ENCODE data around the gene PPBP. TPM values are rescaled to one million over a fixed set of nuclear protein-coding genes. Genes with fewer than 3 reads are reported as not detected.
"Not testable (repeated sequence)": the region's sequence is repeated elsewhere in the genome, so short reads cannot be mapped to it uniquely, and the experiment has no call there.

PPBP gene
- total RNA-seq, 1 experiment from 2014 or later = not detected

DNA sequence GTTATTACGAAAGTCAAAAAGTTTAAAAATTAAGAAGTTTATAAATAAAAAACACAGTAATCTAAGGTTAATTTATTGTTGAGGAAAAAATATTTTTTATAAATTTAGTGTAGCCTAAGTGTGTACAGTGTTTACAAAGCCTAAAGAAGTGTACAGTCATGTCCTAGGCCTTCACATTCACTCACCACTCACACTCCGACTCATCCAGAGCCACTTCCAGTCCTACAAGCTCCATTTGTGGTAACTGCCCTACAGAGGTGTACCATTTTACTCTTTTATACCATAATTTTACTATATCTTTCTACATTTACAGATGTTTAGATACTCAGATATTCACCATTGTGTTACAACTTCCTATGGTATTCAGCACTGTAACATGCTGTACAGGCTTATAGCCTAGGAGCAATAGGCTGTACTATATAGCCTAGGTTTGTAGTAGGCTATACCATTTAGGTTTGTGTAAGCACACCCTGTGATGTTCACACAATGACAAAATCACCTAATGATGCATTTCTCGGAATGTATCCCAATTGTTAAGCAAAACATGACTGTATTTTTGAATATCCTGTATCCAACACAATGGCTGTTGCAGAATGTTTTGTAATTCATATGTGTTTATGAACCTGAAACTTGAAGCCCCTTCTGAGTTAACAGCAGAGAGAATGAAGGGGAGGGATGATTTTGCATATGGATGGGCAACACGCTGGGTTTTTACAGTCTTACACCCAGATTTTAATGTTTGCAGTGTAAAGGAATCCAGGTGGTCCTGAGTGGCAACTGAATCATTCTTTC, 3.1 kb downstream of the PPBP start (continued):
- TF ChIP-seq CBFB (CRISPR knock-in tag; IDR thresholded peaks at IDR 0.05; ENCODE audit: low read depth) = no peak
- TF ChIP-seq, protein P1, sequence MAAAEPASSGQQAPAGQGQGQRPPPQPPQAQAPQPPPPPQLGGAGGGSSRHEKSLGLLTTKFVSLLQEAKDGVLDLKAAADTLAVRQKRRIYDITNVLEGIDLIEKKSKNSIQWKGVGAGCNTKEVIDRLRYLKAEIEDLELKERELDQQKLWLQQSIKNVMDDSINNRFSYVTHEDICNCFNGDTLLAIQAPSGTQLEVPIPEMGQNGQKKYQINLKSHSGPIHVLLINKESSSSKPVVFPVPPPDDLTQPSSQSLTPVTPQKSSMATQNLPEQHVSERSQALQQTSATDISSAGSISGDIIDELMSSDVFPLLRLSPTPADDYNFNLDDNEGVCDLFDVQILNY (CRISPR knock-in tag; IDR thresholded peaks at IDR 0.05) = no peak
- TF ChIP-seq, protein P2, sequence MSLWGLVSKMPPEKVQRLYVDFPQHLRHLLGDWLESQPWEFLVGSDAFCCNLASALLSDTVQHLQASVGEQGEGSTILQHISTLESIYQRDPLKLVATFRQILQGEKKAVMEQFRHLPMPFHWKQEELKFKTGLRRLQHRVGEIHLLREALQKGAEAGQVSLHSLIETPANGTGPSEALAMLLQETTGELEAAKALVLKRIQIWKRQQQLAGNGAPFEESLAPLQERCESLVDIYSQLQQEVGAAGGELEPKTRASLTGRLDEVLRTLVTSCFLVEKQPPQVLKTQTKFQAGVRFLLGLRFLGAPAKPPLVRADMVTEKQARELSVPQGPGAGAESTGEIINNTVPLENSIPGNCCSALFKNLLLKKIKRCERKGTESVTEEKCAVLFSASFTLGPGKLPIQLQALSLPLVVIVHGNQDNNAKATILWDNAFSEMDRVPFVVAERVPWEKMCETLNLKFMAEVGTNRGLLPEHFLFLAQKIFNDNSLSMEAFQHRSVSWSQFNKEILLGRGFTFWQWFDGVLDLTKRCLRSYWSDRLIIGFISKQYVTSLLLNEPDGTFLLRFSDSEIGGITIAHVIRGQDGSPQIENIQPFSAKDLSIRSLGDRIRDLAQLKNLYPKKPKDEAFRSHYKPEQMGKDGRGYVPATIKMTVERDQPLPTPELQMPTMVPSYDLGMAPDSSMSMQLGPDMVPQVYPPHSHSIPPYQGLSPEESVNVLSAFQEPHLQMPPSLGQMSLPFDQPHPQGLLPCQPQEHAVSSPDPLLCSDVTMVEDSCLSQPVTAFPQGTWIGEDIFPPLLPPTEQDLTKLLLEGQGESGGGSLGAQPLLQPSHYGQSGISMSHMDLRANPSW (CRISPR knock-in tag; conservative IDR thresholded peaks at IDR 0.05; ENCODE audit: low read depth) = no peak
- no peak for TF ChIP-seq TEAD4 (CRISPR knock-in tag; IDR thresholded peaks at IDR 0.05)
- peak; percentile 74; the same call in 1 of the 2 replicates for TF ChIP-seq CREM (CRISPR knock-in tag; IDR thresholded peaks at IDR 0.05)
- TF ChIP-seq ETV6 (CRISPR knock-in tag; IDR thresholded peaks at IDR 0.05) = peak; percentile 50; the same call in 1 of the 2 replicates
- TF ChIP-seq ZNF263 (CRISPR knock-in tag; IDR thresholded peaks at IDR 0.05; ENCODE audit: low read depth) = no peak
- TF ChIP-seq CREB1 (CRISPR knock-in tag; IDR thresholded peaks at IDR 0.05) = no peak
- no peak for TF ChIP-seq NR1H2 (CRISPR knock-in tag; IDR thresholded peaks at IDR 0.05)
- no peak for TF ChIP-seq ZNF121 (CRISPR knock-in tag; IDR thresholded peaks at IDR 0.05)
- TF ChIP-seq FOXP1 (CRISPR knock-in tag; IDR thresholded peaks at IDR 0.05; ENCODE audit: borderline replicate concordance) = no peak; the same call in 1 of the 2 replicates
- TF ChIP-seq RELA (CRISPR knock-in tag; IDR thresholded peaks at IDR 0.05; ENCODE audit: borderline replicate concordance) = no peak
- no peak for TF ChIP-seq ZNF317 (CRISPR knock-in tag; IDR thresholded peaks at IDR 0.05; ENCODE audit: borderline replicate concordance, low read depth)
- TF ChIP-seq TEAD1 (CRISPR knock-in tag; IDR thresholded peaks at IDR 0.05) = peak; percentile 92

DNA sequence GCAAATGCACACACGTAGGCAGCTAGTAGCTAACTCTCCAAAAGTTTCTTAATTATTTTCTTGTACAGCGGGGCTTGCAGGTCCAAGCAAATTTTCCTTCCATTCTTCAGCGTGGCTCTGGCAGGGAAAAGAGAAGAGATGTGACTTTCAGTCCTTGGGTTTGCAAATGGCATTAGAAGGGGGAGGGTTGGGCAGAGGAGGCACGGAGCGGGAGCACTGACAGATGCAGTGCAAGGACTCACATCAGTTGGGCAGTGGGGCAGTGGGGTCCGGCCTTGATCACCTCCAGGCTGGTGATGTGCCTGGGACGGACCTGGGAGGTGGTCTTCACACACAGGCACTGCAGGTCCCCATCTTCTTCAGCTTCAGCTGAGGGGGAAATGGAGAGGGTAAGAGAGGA, 6.8 kb downstream of the PPBP start:
- H3K4me3 Mint-ChIP-seq = peak overlapping the region; percentile 35
- H3K27ac Mint-ChIP-seq; H3K36me3 Mint-ChIP-seq; POLR2A ChIA-PET; H3K27me3 Mint-ChIP-seq (ENCODE audit: low read depth); H3K9me3 Mint-ChIP-seq; DNase-seq (ENCODE audit: low spot score): not testable (repeated sequence)
- CTCF ChIA-PET = interaction anchor here (0.8 to 1.1 kb wide), 3 partner anchors 16 to 113 kb away, joined by 3 to 5 read pairs (median 3); partner anchors contain the start of gene CXCL5
- peak; percentile 2; the same call in 1 of the 2 replicates for ATAC-seq
- H3K4me1 Mint-ChIP-seq = peaks cover 67% of the 10 kb centered on the region

DNA sequence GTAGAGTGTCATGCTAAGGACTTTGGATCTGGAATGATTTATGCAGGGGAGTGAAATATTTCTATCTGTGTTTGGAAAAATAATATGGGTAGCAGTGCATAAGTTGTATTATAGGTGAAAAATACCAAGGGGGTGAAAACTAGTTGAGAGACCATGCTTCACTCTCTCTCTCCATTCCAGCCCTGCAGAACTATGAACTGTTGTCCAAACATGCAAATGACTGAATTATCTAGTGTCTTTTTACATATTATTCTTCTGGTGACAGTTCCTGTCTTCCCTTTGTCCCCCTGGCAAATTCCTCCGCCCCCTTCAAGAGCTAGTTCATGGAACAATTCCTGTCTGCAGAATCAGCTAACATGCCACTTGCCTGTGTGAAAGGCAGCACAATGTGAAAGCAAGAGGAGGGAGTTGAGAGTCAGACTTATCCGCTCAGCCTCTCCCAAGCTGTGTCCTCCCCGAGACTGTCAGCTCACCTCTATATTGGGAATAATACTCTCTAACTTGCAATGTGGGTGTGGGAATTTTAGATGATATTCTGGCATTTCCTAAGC, 8.5 kb downstream of the PPBP start:
- peaks cover 14% of the 10 kb centered on the region for H3K9me3 Mint-ChIP-seq
- TF ChIP-seq, protein P3, sequence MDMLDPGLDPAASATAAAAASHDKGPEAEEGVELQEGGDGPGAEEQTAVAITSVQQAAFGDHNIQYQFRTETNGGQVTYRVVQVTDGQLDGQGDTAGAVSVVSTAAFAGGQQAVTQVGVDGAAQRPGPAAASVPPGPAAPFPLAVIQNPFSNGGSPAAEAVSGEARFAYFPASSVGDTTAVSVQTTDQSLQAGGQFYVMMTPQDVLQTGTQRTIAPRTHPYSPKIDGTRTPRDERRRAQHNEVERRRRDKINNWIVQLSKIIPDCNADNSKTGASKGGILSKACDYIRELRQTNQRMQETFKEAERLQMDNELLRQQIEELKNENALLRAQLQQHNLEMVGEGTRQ (CRISPR knock-in tag; IDR thresholded peaks at IDR 0.05) = no peak
- TF ChIP-seq, protein P4, sequence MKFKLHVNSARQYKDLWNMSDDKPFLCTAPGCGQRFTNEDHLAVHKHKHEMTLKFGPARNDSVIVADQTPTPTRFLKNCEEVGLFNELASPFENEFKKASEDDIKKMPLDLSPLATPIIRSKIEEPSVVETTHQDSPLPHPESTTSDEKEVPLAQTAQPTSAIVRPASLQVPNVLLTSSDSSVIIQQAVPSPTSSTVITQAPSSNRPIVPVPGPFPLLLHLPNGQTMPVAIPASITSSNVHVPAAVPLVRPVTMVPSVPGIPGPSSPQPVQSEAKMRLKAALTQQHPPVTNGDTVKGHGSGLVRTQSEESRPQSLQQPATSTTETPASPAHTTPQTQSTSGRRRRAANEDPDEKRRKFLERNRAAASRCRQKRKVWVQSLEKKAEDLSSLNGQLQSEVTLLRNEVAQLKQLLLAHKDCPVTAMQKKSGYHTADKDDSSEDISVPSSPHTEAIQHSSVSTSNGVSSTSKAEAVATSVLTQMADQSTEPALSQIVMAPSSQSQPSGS (CRISPR knock-in tag; IDR thresholded peaks at IDR 0.05; ENCODE audit: borderline replicate concordance, low read depth) = no peak
- TF ChIP-seq SMAD3 (CRISPR knock-in tag; IDR thresholded peaks at IDR 0.05; ENCODE audit: borderline replicate concordance) = no peak
- no peak for TF ChIP-seq MYBL2 (CRISPR knock-in tag; IDR thresholded peaks at IDR 0.05)
- TF ChIP-seq OVOL2 (CRISPR knock-in tag; IDR thresholded peaks at IDR 0.05; ENCODE audit: borderline replicate concordance) = no peak
- TF ChIP-seq, protein P2 (CRISPR knock-in tag; conservative IDR thresholded peaks at IDR 0.05; ENCODE audit: low read depth) = no peak
- TF ChIP-seq, protein P5, sequence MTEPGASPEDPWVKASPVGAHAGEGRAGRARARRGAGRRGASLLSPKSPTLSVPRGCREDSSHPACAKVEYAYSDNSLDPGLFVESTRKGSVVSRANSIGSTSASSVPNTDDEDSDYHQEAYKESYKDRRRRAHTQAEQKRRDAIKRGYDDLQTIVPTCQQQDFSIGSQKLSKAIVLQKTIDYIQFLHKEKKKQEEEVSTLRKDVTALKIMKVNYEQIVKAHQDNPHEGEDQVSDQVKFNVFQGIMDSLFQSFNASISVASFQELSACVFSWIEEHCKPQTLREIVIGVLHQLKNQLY (CRISPR knock-in tag; IDR thresholded peaks at IDR 0.05) = no peak
- no peak for TF ChIP-seq ZNF317 (CRISPR knock-in tag; IDR thresholded peaks at IDR 0.05; ENCODE audit: borderline replicate concordance, low read depth)
- no peak for TF ChIP-seq TCF7 (CRISPR knock-in tag; IDR thresholded peaks at IDR 0.05; ENCODE audit: low read depth)
- no peaks in the 10 kb centered on the region for H3K27me3 Mint-ChIP-seq (ENCODE audit: low read depth)
- peaks cover 52% of the 10 kb centered on the region for H3K4me1 Mint-ChIP-seq
- peaks cover 9% of the 10 kb centered on the region; the same call in 1 of the 2 replicates for H3K36me3 Mint-ChIP-seq
- POLR2A ChIA-PET = no interaction called here
- no peak overlapping the region for H3K27ac Mint-ChIP-seq
- CTCF ChIA-PET = interaction anchor here (1.0 to 1.1 kb wide), 2 partner anchors 14 to 155 kb away, joined by 3 to 7 read pairs; no protein-coding TSS in a partner anchor
- no peak for DNase-seq (ENCODE audit: low spot score)
- no peak for ATAC-seq
- no peak overlapping the region for H3K4me3 Mint-ChIP-seq
